ENCODE results near the gene ADGRV1. TPM values are rescaled to one million over a fixed set of nuclear protein-coding genes. Genes with fewer than 3 reads are reported as not detected.

The ADGRV1 gene
- total and polyA plus RNA-seq, 9 of the 15 experiments (the other 6 are each of a cell fraction or from before 2014, with no cell fraction given): 21.7 to 156 (median 58.2) TPM

DNA sequence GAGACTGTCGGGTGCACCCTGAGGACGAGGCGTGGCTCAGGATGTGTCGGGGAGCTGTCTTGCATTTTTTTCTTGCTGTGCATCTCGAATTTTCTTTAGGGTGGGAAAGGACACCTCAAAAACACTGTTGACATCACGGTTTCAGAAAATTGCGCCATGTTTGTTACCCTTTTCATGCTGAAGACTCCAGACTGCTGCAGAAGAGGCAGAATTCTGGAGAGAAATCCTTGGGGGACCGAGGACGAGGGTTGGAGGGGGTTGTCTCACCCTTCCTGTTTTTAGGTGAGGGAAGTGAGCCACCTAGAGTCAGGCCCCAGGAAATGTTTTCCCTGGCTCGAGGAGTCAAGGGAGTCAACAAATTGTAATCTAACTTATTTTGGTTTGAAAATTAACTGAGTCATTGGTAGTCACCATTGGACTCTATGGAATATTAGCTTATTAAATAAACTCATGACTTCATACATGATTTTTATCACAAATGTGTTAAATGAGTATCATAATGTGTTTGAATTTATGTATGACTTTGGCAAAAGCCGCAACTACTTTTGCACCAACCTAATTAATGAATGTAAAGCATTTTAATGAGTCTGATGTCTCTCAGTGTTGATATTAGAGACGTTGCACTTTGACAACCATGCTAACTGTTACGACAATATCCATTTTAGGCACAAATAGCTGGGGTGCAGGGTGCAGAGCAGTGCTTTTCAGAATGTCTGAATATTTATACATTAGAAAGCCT lies 28.5 kb upstream of the ADGRV1 start (continued):
- TF ChIP-seq EP400 (IDR thresholded peaks at IDR 0.05) (no peak), SIN3B (IDR thresholded peaks at IDR 0.05; ENCODE audit: low read depth) (no peak; the same call in 1 of the 2 replicates), L3MBTL2 (IDR thresholded peaks at IDR 0.05) (no peak; the same call in 1 of the 2 replicates), ZNF699 (CRISPR knock-in tag; IDR thresholded peaks at IDR 0.05; ENCODE audit: insufficient replicate concordance) (no peak), SLC30A9 (CRISPR knock-in tag; IDR thresholded peaks at IDR 0.05) (no peak), FUS (optimal IDR thresholded peaks at IDR 0.05; ENCODE audit: low read depth, low read length) (no peak), MAFF (IDR thresholded peaks at IDR 0.05; ENCODE audit: low read length) (peak; percentile 70; the same call in 1 of the 2 replicates), SIX5 (IDR thresholded peaks at IDR 0.05; ENCODE audit: borderline replicate concordance in 1 of 2, insufficient read depth in 1 of 2, low read depth in 1 of 2, low read length in 2 of 2) (no peak), RB1 (IDR thresholded peaks at IDR 0.05; ENCODE audit: low read depth) (no peak), ZBTB8A (IDR thresholded peaks at IDR 0.05; ENCODE audit: partially characterized antibody) (no peak), ZNF707 (CRISPR knock-in tag; conservative IDR thresholded peaks at IDR 0.05) (no peak), NCOA1 (IDR thresholded peaks at IDR 0.05; ENCODE audit: low read depth) (0 out of 2 replicates have a peak, but pooled peaks have one; percentile 4), NCOR1 (IDR thresholded peaks at IDR 0.05) (no peak), KAT8 (IDR thresholded peaks at IDR 0.05; ENCODE audit: low read depth) (no peak), RFX1 (IDR thresholded peaks at IDR 0.05) (no peak), NR1H2 (CRISPR knock-in tag; IDR thresholded peaks at IDR 0.05) (no peak), DDX20 (tag; IDR thresholded peaks at IDR 0.05; ENCODE audit: low read depth) (no peak), SRSF1 (IDR thresholded peaks at IDR 0.05; ENCODE audit: low read depth, low read length) (no peak), DMBX1 (CRISPR knock-in tag; IDR thresholded peaks at IDR 0.05; ENCODE audit: borderline replicate concordance) (no peak), HDAC8 (tag; IDR thresholded peaks at IDR 0.05) (no peak), SP2 (IDR thresholded peaks at IDR 0.05; ENCODE audit: extremely low read depth, low read depth, low read length, poor library complexity, severe bottlenecking) (no peak)
- TF ChIP-seq, protein P1, sequence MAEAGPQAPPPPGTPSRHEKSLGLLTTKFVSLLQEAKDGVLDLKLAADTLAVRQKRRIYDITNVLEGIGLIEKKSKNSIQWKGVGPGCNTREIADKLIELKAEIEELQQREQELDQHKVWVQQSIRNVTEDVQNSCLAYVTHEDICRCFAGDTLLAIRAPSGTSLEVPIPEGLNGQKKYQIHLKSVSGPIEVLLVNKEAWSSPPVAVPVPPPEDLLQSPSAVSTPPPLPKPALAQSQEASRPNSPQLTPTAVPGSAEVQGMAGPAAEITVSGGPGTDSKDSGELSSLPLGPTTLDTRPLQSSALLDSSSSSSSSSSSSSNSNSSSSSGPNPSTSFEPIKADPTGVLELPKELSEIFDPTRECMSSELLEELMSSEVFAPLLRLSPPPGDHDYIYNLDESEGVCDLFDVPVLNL (CRISPR knock-in tag; IDR thresholded peaks at IDR 0.05; ENCODE audit: low read depth): no peak
- TF ChIP-seq, protein P2, sequence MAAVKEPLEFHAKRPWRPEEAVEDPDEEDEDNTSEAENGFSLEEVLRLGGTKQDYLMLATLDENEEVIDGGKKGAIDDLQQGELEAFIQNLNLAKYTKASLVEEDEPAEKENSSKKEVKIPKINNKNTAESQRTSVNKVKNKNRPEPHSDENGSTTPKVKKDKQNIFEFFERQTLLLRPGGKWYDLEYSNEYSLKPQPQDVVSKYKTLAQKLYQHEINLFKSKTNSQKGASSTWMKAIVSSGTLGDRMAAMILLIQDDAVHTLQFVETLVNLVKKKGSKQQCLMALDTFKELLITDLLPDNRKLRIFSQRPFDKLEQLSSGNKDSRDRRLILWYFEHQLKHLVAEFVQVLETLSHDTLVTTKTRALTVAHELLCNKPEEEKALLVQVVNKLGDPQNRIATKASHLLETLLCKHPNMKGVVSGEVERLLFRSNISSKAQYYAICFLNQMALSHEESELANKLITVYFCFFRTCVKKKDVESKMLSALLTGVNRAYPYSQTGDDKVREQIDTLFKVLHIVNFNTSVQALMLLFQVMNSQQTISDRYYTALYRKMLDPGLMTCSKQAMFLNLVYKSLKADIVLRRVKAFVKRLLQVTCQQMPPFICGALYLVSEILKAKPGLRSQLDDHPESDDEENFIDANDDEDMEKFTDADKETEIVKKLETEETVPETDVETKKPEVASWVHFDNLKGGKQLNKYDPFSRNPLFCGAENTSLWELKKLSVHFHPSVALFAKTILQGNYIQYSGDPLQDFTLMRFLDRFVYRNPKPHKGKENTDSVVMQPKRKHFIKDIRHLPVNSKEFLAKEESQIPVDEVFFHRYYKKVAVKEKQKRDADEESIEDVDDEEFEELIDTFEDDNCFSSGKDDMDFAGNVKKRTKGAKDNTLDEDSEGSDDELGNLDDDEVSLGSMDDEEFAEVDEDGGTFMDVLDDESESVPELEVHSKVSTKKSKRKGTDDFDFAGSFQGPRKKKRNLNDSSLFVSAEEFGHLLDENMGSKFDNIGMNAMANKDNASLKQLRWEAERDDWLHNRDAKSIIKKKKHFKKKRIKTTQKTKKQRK (IDR thresholded peaks at IDR 0.05; ENCODE audit: borderline replicate concordance, low read depth, low read length): no peak
- TF ChIP-seq, protein P3, sequence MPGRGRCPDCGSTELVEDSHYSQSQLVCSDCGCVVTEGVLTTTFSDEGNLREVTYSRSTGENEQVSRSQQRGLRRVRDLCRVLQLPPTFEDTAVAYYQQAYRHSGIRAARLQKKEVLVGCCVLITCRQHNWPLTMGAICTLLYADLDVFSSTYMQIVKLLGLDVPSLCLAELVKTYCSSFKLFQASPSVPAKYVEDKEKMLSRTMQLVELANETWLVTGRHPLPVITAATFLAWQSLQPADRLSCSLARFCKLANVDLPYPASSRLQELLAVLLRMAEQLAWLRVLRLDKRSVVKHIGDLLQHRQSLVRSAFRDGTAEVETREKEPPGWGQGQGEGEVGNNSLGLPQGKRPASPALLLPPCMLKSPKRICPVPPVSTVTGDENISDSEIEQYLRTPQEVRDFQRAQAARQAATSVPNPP (IDR thresholded peaks at IDR 0.05; ENCODE audit: borderline replicate concordance, insufficient read depth, insufficient read length): no peak

Measured in K562 (cell line).